OCI-LY1 (cell line): Measurements from ENCODE around the gene FDPS.

Source experiments
- CTCF ChIP-seq: fragments of 200-600 bp; sonication (generic), shearing (Covaris generic); IDR thresholded peaks from 2 replicates; pipeline ENCODE4 v1.5.1; 2017; ENCODE audit warnings: mild to moderate bottlenecking, antibody characterized with exemption, low read length, moderate library complexity, mixed read lengths
- EZH2 ChIP-seq: fragments of 200-600 bp; sonication (generic), shearing (Covaris generic); IDR thresholded peaks from 2 replicates; pipeline ENCODE4 v1.8.0; 2017; ENCODE audit warnings: borderline replicate concordance, mixed run types, mild to moderate bottlenecking, antibody characterized with exemption, low read length, moderate library complexity, mixed read lengths

GRCh38 chr1:155294520-155295182, 14.0 kb upstream of the FDPS start:
- TF ChIP-seq CTCF (no peak), EZH2 (no peak)
